Activated CD4-positive, CD25-positive, alpha-beta regulatory T cell (primary cell): ENCODE results near the gene SETD1A.
"Not testable (repeated sequence)": the region's sequence is repeated elsewhere in the genome, so short reads cannot be mapped to it uniquely, and the experiment has no call there.

ENCODE experiments used
- DNase-seq, 4 experiments: peaks; one replicate each; lab custom pipeline; 2025; lab: John Stamatoyannopoulos, UW

Gene SETD1A

GRCh38 chr16:30929167-30929566 lies 28.4 kb upstream of the SETD1A start:
- DNase-seq: no peak

GRCh38 chr16:30930160-30930571 lies 27.4 kb upstream of the SETD1A start:
- no peak for DNase-seq

- DNase-seq: no peak
These were observed 26.4 kb upstream of the SETD1A start for GRCh38 chr16:30931068-30931650.

GRCh38 chr16:30934827-30935557 lies 22.6 kb upstream of the SETD1A start:
- no peak for DNase-seq

- no peak for DNase-seq
These were observed 19.9 kb upstream of the SETD1A start for GRCh38 chr16:30937692-30938091.

- DNase-seq: not testable (repeated sequence)
These were observed 18.0 kb upstream of the SETD1A start for GRCh38 chr16:30939571-30939970.

GRCh38 chr16:30941600-30942425 lies 15.7 kb upstream of the SETD1A start:
- peak; percentile 17 to 35 (median 34) for DNase-seq

GRCh38 chr16:30942426-30942806 lies 15.1 kb upstream of the SETD1A start:
- DNase-seq: no peak

- DNase-seq: no peak
These were observed 13.2 kb upstream of the SETD1A start for GRCh38 chr16:30944352-30944751.

GRCh38 chr16:30946671-30947540 lies 10.6 kb upstream of the SETD1A start:
- no peak for DNase-seq

- DNase-seq: no peak
These were observed 10.1 kb upstream of the SETD1A start for GRCh38 chr16:30947541-30947858.

- no peak for DNase-seq
These were observed 9.5 kb upstream of the SETD1A start for GRCh38 chr16:30947859-30948666.

- no peak for DNase-seq
These were observed 8.6 kb upstream of the SETD1A start, which contains the start of gene ORAI3 for GRCh38 chr16:30948667-30949649. Gene ORAI3, plus strand, starts transcription at chr16:30949068. Its CDS starts 222 bp downstream, at chr16:30949290.

- DNase-seq: no peak
These were observed 7.7 kb upstream of the SETD1A start for GRCh38 chr16:30949650-30950515.

- DNase-seq: no peak
These were observed 7.0 kb upstream of the SETD1A start for GRCh38 chr16:30950516-30951065.

GRCh38 chr16:30951193-30951592 lies 6.4 kb upstream of the SETD1A start:
- DNase-seq: no peak

GRCh38 chr16:30951750-30952149 lies 5.8 kb upstream of the SETD1A start:
- DNase-seq: no peak

GRCh38 chr16:30953111-30953510 lies 4.4 kb upstream of the SETD1A start:
- DNase-seq: no peak
